ENCODE results near the gene DLG5.

Gene DLG5

GRCh38 chr10:77862595-77862994 is 64.0 kb downstream of the DLG5 start:
- H3K27me3 ChIP-seq (replicated peaks; ENCODE audit: control insufficient read depth, insufficient read depth, low read length): no peaks in the 10 kb centered on the region
- no peak for DNase-seq (ENCODE audit: low read depth)

GRCh38 chr10:77861366-77861765 is 65.2 kb downstream of the DLG5 start:
- peaks cover 44% of the 10 kb centered on the region for H3K4me1 ChIP-seq (ENCODE audit: control insufficient read depth, insufficient read depth, low read length)
- no peaks in the 10 kb centered on the region for H3K27me3 ChIP-seq (replicated peaks; ENCODE audit: control insufficient read depth, insufficient read depth, low read length)
- H3K9me3 ChIP-seq (ENCODE audit: control insufficient read depth, low read length): no peaks in the 10 kb centered on the region
- H3K36me3 ChIP-seq (ENCODE audit: control insufficient read depth, insufficient read depth, low read length, severe bottlenecking): peaks cover 18% of the 10 kb centered on the region
- no peak overlapping the region for H3K9ac ChIP-seq (ENCODE audit: low read length)
- DNase-seq (ENCODE audit: low read depth): no peak
- no peak overlapping the region for H3K4me3 ChIP-seq (ENCODE audit: low read length)

More at GRCh38 chr10:77862595-77862994, 64.0 kb downstream of the DLG5 start:
- H3K4me3 ChIP-seq (ENCODE audit: low read length): no peak overlapping the region
- peaks cover 37% of the 10 kb centered on the region for H3K4me1 ChIP-seq (ENCODE audit: control insufficient read depth, insufficient read depth, low read length)
- H3K36me3 ChIP-seq (ENCODE audit: control insufficient read depth, insufficient read depth, low read length, severe bottlenecking): peaks cover 25% of the 10 kb centered on the region
- no peak overlapping the region for H3K9ac ChIP-seq (ENCODE audit: low read length)
- no peaks in the 10 kb centered on the region for H3K9me3 ChIP-seq (ENCODE audit: control insufficient read depth, low read length)

GRCh38 chr10:77859865-77860282 is 66.7 kb downstream of the DLG5 start:
- H3K36me3 ChIP-seq (ENCODE audit: control insufficient read depth, insufficient read depth, low read length, severe bottlenecking): peaks cover 11% of the 10 kb centered on the region
- H3K9me3 ChIP-seq (ENCODE audit: control insufficient read depth, low read length): no peaks in the 10 kb centered on the region
- H3K27me3 ChIP-seq (replicated peaks; ENCODE audit: control insufficient read depth, insufficient read depth, low read length): no peaks in the 10 kb centered on the region
- no peak for DNase-seq (ENCODE audit: low read depth)
- peaks cover 51% of the 10 kb centered on the region for H3K4me1 ChIP-seq (ENCODE audit: control insufficient read depth, insufficient read depth, low read length)
- no peak overlapping the region for H3K4me3 ChIP-seq (ENCODE audit: low read length)
- no peak overlapping the region for H3K9ac ChIP-seq (ENCODE audit: low read length)

GRCh38 chr10:77859200-77859864 is 67.2 kb downstream of the DLG5 start:
- Histone ChIP-seq H3K4me3 (ENCODE audit: low read length) (no peak overlapping the region), H3K4me1 (ENCODE audit: control insufficient read depth, insufficient read depth, low read length) (peaks cover 51% of the 10 kb centered on the region), H3K27me3 (replicated peaks; ENCODE audit: control insufficient read depth, insufficient read depth, low read length) (no peaks in the 10 kb centered on the region), H3K9ac (ENCODE audit: low read length) (no peak overlapping the region), H3K9me3 (ENCODE audit: control insufficient read depth, low read length) (no peaks in the 10 kb centered on the region), H3K36me3 (ENCODE audit: control insufficient read depth, insufficient read depth, low read length, severe bottlenecking) (peaks cover 12% of the 10 kb centered on the region)
- no peak for DNase-seq (ENCODE audit: low read depth)

GRCh38 chr10:77857272-77857671 is 69.3 kb downstream of the DLG5 start:
- peaks cover 36% of the 10 kb centered on the region for H3K4me1 ChIP-seq (ENCODE audit: control insufficient read depth, insufficient read depth, low read length)
- no peaks in the 10 kb centered on the region for H3K9me3 ChIP-seq (ENCODE audit: control insufficient read depth, low read length)
- no peaks in the 10 kb centered on the region for H3K27me3 ChIP-seq (replicated peaks; ENCODE audit: control insufficient read depth, insufficient read depth, low read length)
- H3K4me3 ChIP-seq (ENCODE audit: low read length): no peak overlapping the region
- peaks cover 26% of the 10 kb centered on the region for H3K36me3 ChIP-seq (ENCODE audit: control insufficient read depth, insufficient read depth, low read length, severe bottlenecking)
- DNase-seq (ENCODE audit: low read depth): peak; percentile 16
- H3K9ac ChIP-seq (ENCODE audit: low read length): no peak overlapping the region

- H3K4me1 ChIP-seq (ENCODE audit: control insufficient read depth, insufficient read depth, low read length): peaks cover 29% of the 10 kb centered on the region
- peaks cover 29% of the 10 kb centered on the region for H3K36me3 ChIP-seq (ENCODE audit: control insufficient read depth, insufficient read depth, low read length, severe bottlenecking)
- DNase-seq (ENCODE audit: low read depth): no peak
- no peak overlapping the region for H3K4me3 ChIP-seq (ENCODE audit: low read length)
- H3K9ac ChIP-seq (ENCODE audit: low read length): no peak overlapping the region
- no peaks in the 10 kb centered on the region for H3K27me3 ChIP-seq (replicated peaks; ENCODE audit: control insufficient read depth, insufficient read depth, low read length)
- no peaks in the 10 kb centered on the region for H3K9me3 ChIP-seq (ENCODE audit: control insufficient read depth, low read length)
These were observed 70.0 kb downstream of the DLG5 start for GRCh38 chr10:77856566-77856965.

GRCh38 chr10:77855404-77856155 is 71.0 kb downstream of the DLG5 start:
- Histone ChIP-seq H3K4me1 (ENCODE audit: control insufficient read depth, insufficient read depth, low read length) (peaks cover 25% of the 10 kb centered on the region), H3K4me3 (ENCODE audit: low read length) (no peak overlapping the region), H3K36me3 (ENCODE audit: control insufficient read depth, insufficient read depth, low read length, severe bottlenecking) (peaks cover 33% of the 10 kb centered on the region), H3K9ac (ENCODE audit: low read length) (no peak overlapping the region), H3K27me3 (replicated peaks; ENCODE audit: control insufficient read depth, insufficient read depth, low read length) (no peaks in the 10 kb centered on the region), H3K9me3 (ENCODE audit: control insufficient read depth, low read length) (no peaks in the 10 kb centered on the region)
- DNase-seq (ENCODE audit: low read depth): no peak

- Histone ChIP-seq H3K36me3 (ENCODE audit: control insufficient read depth, insufficient read depth, low read length, severe bottlenecking) (peaks cover 28% of the 10 kb centered on the region), H3K4me1 (ENCODE audit: control insufficient read depth, insufficient read depth, low read length) (peaks cover 16% of the 10 kb centered on the region), H3K9ac (ENCODE audit: low read length) (no peak overlapping the region), H3K4me3 (ENCODE audit: low read length) (no peak overlapping the region), H3K9me3 (ENCODE audit: control insufficient read depth, low read length) (no peaks in the 10 kb centered on the region), H3K27me3 (replicated peaks; ENCODE audit: control insufficient read depth, insufficient read depth, low read length) (no peaks in the 10 kb centered on the region)
- no peak for DNase-seq (ENCODE audit: low read depth)
These were observed 72.4 kb downstream of the DLG5 start for GRCh38 chr10:77854115-77854514.

GRCh38 chr10:77853256-77853655 is 73.3 kb downstream of the DLG5 start:
- H3K36me3 ChIP-seq (ENCODE audit: control insufficient read depth, insufficient read depth, low read length, severe bottlenecking): peaks cover 31% of the 10 kb centered on the region

GRCh38 chr10:77850620-77851231 is 75.8 kb downstream of the DLG5 start:
- Histone ChIP-seq H3K4me1 (ENCODE audit: control insufficient read depth, insufficient read depth, low read length) (peaks cover 16% of the 10 kb centered on the region), H3K9ac (ENCODE audit: low read length) (no peak overlapping the region), H3K9me3 (ENCODE audit: control insufficient read depth, low read length) (no peaks in the 10 kb centered on the region), H3K36me3 (ENCODE audit: control insufficient read depth, insufficient read depth, low read length, severe bottlenecking) (peaks cover 34% of the 10 kb centered on the region), H3K4me3 (ENCODE audit: low read length) (no peak overlapping the region), H3K27me3 (replicated peaks; ENCODE audit: control insufficient read depth, insufficient read depth, low read length) (no peaks in the 10 kb centered on the region)
- no peak for DNase-seq (ENCODE audit: low read depth)

More at GRCh38 chr10:77853256-77853655, 73.3 kb downstream of the DLG5 start:
- no peaks in the 10 kb centered on the region for H3K9me3 ChIP-seq (ENCODE audit: control insufficient read depth, low read length)
- no peak for DNase-seq (ENCODE audit: low read depth)
- no peak overlapping the region for H3K9ac ChIP-seq (ENCODE audit: low read length)
- H3K4me1 ChIP-seq (ENCODE audit: control insufficient read depth, insufficient read depth, low read length): peaks cover 16% of the 10 kb centered on the region
- no peak overlapping the region for H3K4me3 ChIP-seq (ENCODE audit: low read length)
- no peaks in the 10 kb centered on the region for H3K27me3 ChIP-seq (replicated peaks; ENCODE audit: control insufficient read depth, insufficient read depth, low read length)

- Histone ChIP-seq H3K27me3 (replicated peaks; ENCODE audit: control insufficient read depth, insufficient read depth, low read length) (no peaks in the 10 kb centered on the region), H3K9me3 (ENCODE audit: control insufficient read depth, low read length) (no peaks in the 10 kb centered on the region), H3K36me3 (ENCODE audit: control insufficient read depth, insufficient read depth, low read length, severe bottlenecking) (peaks cover 28% of the 10 kb centered on the region), H3K4me1 (ENCODE audit: control insufficient read depth, insufficient read depth, low read length) (peaks cover 15% of the 10 kb centered on the region), H3K4me3 (ENCODE audit: low read length) (no peak overlapping the region), H3K9ac (ENCODE audit: low read length) (no peak overlapping the region)
- no peak for DNase-seq (ENCODE audit: low read depth)
These were observed 77.4 kb downstream of the DLG5 start for GRCh38 chr10:77849039-77849664.

All from adipocyte (in vitro differentiated cells).